ENCODE results near the gene ZBTB20. TPM values are rescaled to one million over a fixed set of nuclear protein-coding genes. Genes with fewer than 3 reads are reported as not detected.

The ZBTB20 gene
- total and polyA plus RNA-seq, 2 donors (not counting 1 experiment from before 2014, with no cell fraction given): 4.0 to 123 TPM

GRCh38 chr3:114307222-114307830, 839.8 kb downstream of the ZBTB20 start:
- peak; percentile 61 for ATAC-seq (ENCODE audit: low read depth)
- intact Hi-C loops (cut with micrococcal nuclease): no loop called here
- peaks cover 22 to 27% of the 10 kb centered on the region in 2 donors for H3K4me1 ChIP-seq (ENCODE audit: control insufficient read depth in 2 of 2, insufficient read depth in 2 of 2, low read length in 2 of 2)
- H2AFZ ChIP-seq (ENCODE audit: insufficient read depth, low read depth, low read length, poor library complexity, severe bottlenecking): peak overlapping the region; percentile 45
- 61% methylated on average over 8 of the region's 8 CpGs for WGBS (ENCODE audit: insufficient coverage)
- peak overlapping the region; percentile 27 for H3K9ac ChIP-seq (ENCODE audit: low read length)
- H3K4me3 Mint-ChIP-seq: peak overlapping the region; percentile 77
- no peaks in the 10 kb centered on the region for H3K27me3 Mint-ChIP-seq
- ChIA-PET CTCF (interaction anchor here (1.2 to 4.9 kb wide), 8 partner anchors 8 to 152 kb away, joined by 3 to 31 read pairs (median 6); no protein-coding TSS in a partner anchor), POLR2A (interaction anchor here (0.6 to 1.5 kb wide), 3 partner anchors 16 to 219 kb away, joined by 3 to 6 read pairs (median 5); no protein-coding TSS in a partner anchor)
- peak overlapping the region in 2 of 5 experiments; percentile 1 to 8 for H3K4me3 ChIP-seq (ENCODE audit: control extremely low read depth in 1 of 5, extremely low read depth in 1 of 5, insufficient read depth in 1 of 5, low read depth in 2 of 5, low read length in 4 of 5)
- peak overlapping the region; percentile 94 for H3K27ac Mint-ChIP-seq
- H4K20me1 ChIP-seq (ENCODE audit: control insufficient read depth, insufficient read depth, low read length, poor library complexity, severe bottlenecking): no peaks in the 10 kb centered on the region
- H3K4me2 ChIP-seq (replicated peaks; ENCODE audit: low read depth, low read length, poor library complexity, severe bottlenecking): peak overlapping the region; percentile 54
- peaks cover 34% of the 10 kb centered on the region for H3K4me1 Mint-ChIP-seq
- TF ChIP-seq EZH2 (IDR thresholded peaks at IDR 0.05; ENCODE audit: borderline replicate concordance, insufficient read depth, low read depth, low read length, poor library complexity, severe bottlenecking) (no peak), CTCF (IDR thresholded peaks at IDR 0.05) (no peak)
- H3K27ac ChIP-seq (ENCODE audit: low read length in 2 of 2): peak overlapping the region; percentile 60 to 82
- no peaks in the 10 kb centered on the region for H3K79me2 ChIP-seq (ENCODE audit: control insufficient read depth, insufficient read depth, low read length)
- no peaks in the 10 kb centered on the region for H3K9me3 Mint-ChIP-seq (ENCODE audit: insufficient read depth)
- no peaks in the 10 kb centered on the region for H3K27me3 ChIP-seq (replicated peaks in 1 of 4; ENCODE audit: control extremely low read depth in 1 of 4, control insufficient read depth in 3 of 4, insufficient read depth in 4 of 4, low read length in 3 of 4)
- no peaks in the 10 kb centered on the region for H3K36me3 ChIP-seq (replicated peaks in 1 of 2; ENCODE audit: control extremely low read depth in 1 of 2, control insufficient read depth in 1 of 2, extremely low read depth in 1 of 2, insufficient read depth in 2 of 2, low read length in 1 of 2)
- DNase-seq: peak; percentile 56
- no peaks in the 10 kb centered on the region for H3K9me3 ChIP-seq (ENCODE audit: control extremely low read depth in 1 of 3, control insufficient read depth in 2 of 3, insufficient read depth in 1 of 3, low read length in 2 of 3)

- DNase-seq (no peak), ATAC-seq (ENCODE audit: low read depth) (no peak)
- no peaks in the 10 kb centered on the region for H3K36me3 ChIP-seq (replicated peaks in 1 of 2; ENCODE audit: control extremely low read depth in 1 of 2, control insufficient read depth in 1 of 2, extremely low read depth in 1 of 2, insufficient read depth in 2 of 2, low read length in 1 of 2)
- no peak overlapping the region for H3K27ac ChIP-seq (ENCODE audit: low read length in 2 of 2)
- H4K20me1 ChIP-seq (ENCODE audit: control insufficient read depth, insufficient read depth, low read length, poor library complexity, severe bottlenecking): no peaks in the 10 kb centered on the region
- H3K27me3 Mint-ChIP-seq: no peaks in the 10 kb centered on the region
- peaks cover 11 to 12% of the 10 kb centered on the region in 2 donors for H3K4me1 ChIP-seq (ENCODE audit: control insufficient read depth in 2 of 2, insufficient read depth in 2 of 2, low read length in 2 of 2)
- H3K4me2 ChIP-seq (replicated peaks; ENCODE audit: low read depth, low read length, poor library complexity, severe bottlenecking): no peak overlapping the region
- H3K4me3 ChIP-seq (ENCODE audit: control extremely low read depth in 1 of 5, extremely low read depth in 1 of 5, insufficient read depth in 1 of 5, low read depth in 2 of 5, low read length in 4 of 5): no peak overlapping the region
- H3K9ac ChIP-seq (ENCODE audit: low read length): no peak overlapping the region
- intact Hi-C loops (cut with micrococcal nuclease): loop anchor here (1.0 to 10.0 kb wide), 3 partner anchors 8 to 565 kb away; no protein-coding TSS in a partner anchor
- ChIA-PET CTCF (interaction anchor here (0.6 to 3.4 kb wide), 17 partner anchors 8 to 791 kb away, joined by 3 to 40 read pairs (median 5); partner anchors contain the start of gene DRD3), POLR2A (no interaction called here)
- H3K27ac Mint-ChIP-seq: no peak overlapping the region
- H3K9me3 Mint-ChIP-seq (ENCODE audit: insufficient read depth): no peaks in the 10 kb centered on the region
- no peaks in the 10 kb centered on the region for H3K27me3 ChIP-seq (replicated peaks in 1 of 4; ENCODE audit: control extremely low read depth in 1 of 4, control insufficient read depth in 3 of 4, insufficient read depth in 4 of 4, low read length in 3 of 4)
- peaks cover 20% of the 10 kb centered on the region for H3K4me1 Mint-ChIP-seq
- no peak for TF ChIP-seq EZH2 (IDR thresholded peaks at IDR 0.05; ENCODE audit: borderline replicate concordance, insufficient read depth, low read depth, low read length, poor library complexity, severe bottlenecking)
- TF ChIP-seq CTCF (IDR thresholded peaks at IDR 0.05): no peak
- no peak overlapping the region for H2AFZ ChIP-seq (ENCODE audit: insufficient read depth, low read depth, low read length, poor library complexity, severe bottlenecking)
- H3K4me3 Mint-ChIP-seq: no peak overlapping the region
- no peaks in the 10 kb centered on the region for H3K9me3 ChIP-seq (ENCODE audit: control extremely low read depth in 1 of 3, control insufficient read depth in 2 of 3, insufficient read depth in 1 of 3, low read length in 2 of 3)
- WGBS (ENCODE audit: insufficient coverage): no CpG with 5 or more reads among the region's 5 CpGs
- H3K79me2 ChIP-seq (ENCODE audit: control insufficient read depth, insufficient read depth, low read length): no peaks in the 10 kb centered on the region
Measured at GRCh38 chr3:114299941-114300624, 847.0 kb downstream of the ZBTB20 start.

Measured in B cell (primary cell).